ENCODE measurements around the gene SVOP. TPM values are rescaled to one million over a fixed set of nuclear protein-coding genes. Genes with fewer than 3 reads are reported as not detected.

SVOP gene
- total RNA-seq, 1 experiment from 2014 or later: 0.47 TPM

DNA sequence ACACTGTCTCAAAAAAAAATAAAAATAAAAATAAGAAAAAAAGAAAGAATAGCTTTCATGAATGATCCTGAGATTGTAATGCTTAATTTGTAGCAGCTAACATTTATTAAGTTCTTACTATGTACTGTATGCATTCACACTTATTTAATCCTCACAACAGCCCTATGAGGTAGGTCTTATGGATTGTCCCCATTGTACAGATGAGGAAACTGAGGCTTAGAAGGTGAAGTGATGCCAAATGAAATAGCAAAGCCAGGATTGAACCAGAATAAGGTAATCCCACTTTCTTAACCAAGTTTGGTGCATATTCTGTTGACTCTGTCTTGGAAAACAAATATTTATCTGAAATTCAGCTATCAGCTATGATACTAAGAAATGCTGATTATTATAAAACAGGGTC, 33.7 kb upstream of the SVOP start:
- Histone ChIP-seq H3K4me3 (replicated peaks in 1 of 2; ENCODE audit: low read depth in 1 of 2, low read length in 2 of 2) (no peak overlapping the region), H3K4me1 (ENCODE audit: control insufficient read depth in 1 of 2, insufficient read depth in 2 of 2, low read length in 2 of 2) (peaks cover 6 to 13% of the 10 kb centered on the region in 2 experiments; a peak in 2 of 4 replicates), H3K9me2 (ENCODE audit: insufficient read depth) (no peaks in the 10 kb centered on the region), H2AFZ (ENCODE audit: low read depth, low read length, poor library complexity, severe bottlenecking) (no peak overlapping the region), H3K27ac (ENCODE audit: low read depth, low read length) (no peak overlapping the region), H3K4me2 (ENCODE audit: low read length) (no peak overlapping the region), H3K36me3 (ENCODE audit: control insufficient read depth in 1 of 2, insufficient read depth in 2 of 2, low read length in 2 of 2) (no peaks in the 10 kb centered on the region), H3K79me2 (ENCODE audit: insufficient read depth, low read length) (no peaks in the 10 kb centered on the region), H3K9me3 (ENCODE audit: control insufficient read depth in 1 of 2, insufficient read depth in 1 of 2, low read depth in 1 of 2, low read length in 2 of 2) (no peaks in the 10 kb centered on the region), H4K20me1 (ENCODE audit: insufficient read depth) (no peaks in the 10 kb centered on the region), H3K9ac (ENCODE audit: low read length) (no peak overlapping the region), H3K27me3 (ENCODE audit: insufficient read depth, low read length) (no peaks in the 10 kb centered on the region)
- ATAC-seq: no peak
- intact Hi-C loops (cut with micrococcal nuclease): no loop called here
- TF ChIP-seq, protein P1, sequence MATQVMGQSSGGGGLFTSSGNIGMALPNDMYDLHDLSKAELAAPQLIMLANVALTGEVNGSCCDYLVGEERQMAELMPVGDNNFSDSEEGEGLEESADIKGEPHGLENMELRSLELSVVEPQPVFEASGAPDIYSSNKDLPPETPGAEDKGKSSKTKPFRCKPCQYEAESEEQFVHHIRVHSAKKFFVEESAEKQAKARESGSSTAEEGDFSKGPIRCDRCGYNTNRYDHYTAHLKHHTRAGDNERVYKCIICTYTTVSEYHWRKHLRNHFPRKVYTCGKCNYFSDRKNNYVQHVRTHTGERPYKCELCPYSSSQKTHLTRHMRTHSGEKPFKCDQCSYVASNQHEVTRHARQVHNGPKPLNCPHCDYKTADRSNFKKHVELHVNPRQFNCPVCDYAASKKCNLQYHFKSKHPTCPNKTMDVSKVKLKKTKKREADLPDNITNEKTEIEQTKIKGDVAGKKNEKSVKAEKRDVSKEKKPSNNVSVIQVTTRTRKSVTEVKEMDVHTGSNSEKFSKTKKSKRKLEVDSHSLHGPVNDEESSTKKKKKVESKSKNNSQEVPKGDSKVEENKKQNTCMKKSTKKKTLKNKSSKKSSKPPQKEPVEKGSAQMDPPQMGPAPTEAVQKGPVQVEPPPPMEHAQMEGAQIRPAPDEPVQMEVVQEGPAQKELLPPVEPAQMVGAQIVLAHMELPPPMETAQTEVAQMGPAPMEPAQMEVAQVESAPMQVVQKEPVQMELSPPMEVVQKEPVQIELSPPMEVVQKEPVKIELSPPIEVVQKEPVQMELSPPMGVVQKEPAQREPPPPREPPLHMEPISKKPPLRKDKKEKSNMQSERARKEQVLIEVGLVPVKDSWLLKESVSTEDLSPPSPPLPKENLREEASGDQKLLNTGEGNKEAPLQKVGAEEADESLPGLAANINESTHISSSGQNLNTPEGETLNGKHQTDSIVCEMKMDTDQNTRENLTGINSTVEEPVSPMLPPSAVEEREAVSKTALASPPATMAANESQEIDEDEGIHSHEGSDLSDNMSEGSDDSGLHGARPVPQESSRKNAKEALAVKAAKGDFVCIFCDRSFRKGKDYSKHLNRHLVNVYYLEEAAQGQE (IDR thresholded peaks at IDR 0.05; ENCODE audit: low read depth): no peak
- no peak for TF ChIP-seq RAD21 (IDR thresholded peaks at IDR 0.05; ENCODE audit: low read depth)
- TF ChIP-seq CBX3 (IDR thresholded peaks at IDR 0.05; ENCODE audit: low read depth): no peak
- TF ChIP-seq, protein P2, sequence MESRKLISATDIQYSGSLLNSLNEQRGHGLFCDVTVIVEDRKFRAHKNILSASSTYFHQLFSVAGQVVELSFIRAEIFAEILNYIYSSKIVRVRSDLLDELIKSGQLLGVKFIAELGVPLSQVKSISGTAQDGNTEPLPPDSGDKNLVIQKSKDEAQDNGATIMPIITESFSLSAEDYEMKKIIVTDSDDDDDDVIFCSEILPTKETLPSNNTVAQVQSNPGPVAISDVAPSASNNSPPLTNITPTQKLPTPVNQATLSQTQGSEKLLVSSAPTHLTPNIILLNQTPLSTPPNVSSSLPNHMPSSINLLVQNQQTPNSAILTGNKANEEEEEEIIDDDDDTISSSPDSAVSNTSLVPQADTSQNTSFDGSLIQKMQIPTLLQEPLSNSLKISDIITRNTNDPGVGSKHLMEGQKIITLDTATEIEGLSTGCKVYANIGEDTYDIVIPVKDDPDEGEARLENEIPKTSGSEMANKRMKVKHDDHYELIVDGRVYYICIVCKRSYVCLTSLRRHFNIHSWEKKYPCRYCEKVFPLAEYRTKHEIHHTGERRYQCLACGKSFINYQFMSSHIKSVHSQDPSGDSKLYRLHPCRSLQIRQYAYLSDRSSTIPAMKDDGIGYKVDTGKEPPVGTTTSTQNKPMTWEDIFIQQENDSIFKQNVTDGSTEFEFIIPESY (IDR thresholded peaks at IDR 0.05; ENCODE audit: extremely low read depth, insufficient replicate concordance, low read length): no peak
- no peak for TF ChIP-seq ELF1 (IDR thresholded peaks at IDR 0.05; ENCODE audit: borderline replicate concordance, low read depth)
- TF ChIP-seq TCF7L2 (IDR thresholded peaks at IDR 0.05; ENCODE audit: borderline replicate concordance, extremely low read depth, insufficient read depth, insufficient read length): no peak
- TF ChIP-seq JUND (IDR thresholded peaks at IDR 0.05): no peak
- TF ChIP-seq SP1 (IDR thresholded peaks at IDR 0.05; ENCODE audit: low read depth): no peak
- TF ChIP-seq FOSL1 (IDR thresholded peaks at IDR 0.05; ENCODE audit: low read depth): no peak
- no peak for TF ChIP-seq YY1 (IDR thresholded peaks at IDR 0.05; ENCODE audit: extremely low read depth, insufficient replicate concordance, low read depth, low read length)
- TF ChIP-seq, protein P3, sequence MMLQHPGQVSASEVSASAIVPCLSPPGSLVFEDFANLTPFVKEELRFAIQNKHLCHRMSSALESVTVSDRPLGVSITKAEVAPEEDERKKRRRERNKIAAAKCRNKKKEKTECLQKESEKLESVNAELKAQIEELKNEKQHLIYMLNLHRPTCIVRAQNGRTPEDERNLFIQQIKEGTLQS (IDR thresholded peaks at IDR 0.05): no peak
- TF ChIP-seq, protein P4, sequence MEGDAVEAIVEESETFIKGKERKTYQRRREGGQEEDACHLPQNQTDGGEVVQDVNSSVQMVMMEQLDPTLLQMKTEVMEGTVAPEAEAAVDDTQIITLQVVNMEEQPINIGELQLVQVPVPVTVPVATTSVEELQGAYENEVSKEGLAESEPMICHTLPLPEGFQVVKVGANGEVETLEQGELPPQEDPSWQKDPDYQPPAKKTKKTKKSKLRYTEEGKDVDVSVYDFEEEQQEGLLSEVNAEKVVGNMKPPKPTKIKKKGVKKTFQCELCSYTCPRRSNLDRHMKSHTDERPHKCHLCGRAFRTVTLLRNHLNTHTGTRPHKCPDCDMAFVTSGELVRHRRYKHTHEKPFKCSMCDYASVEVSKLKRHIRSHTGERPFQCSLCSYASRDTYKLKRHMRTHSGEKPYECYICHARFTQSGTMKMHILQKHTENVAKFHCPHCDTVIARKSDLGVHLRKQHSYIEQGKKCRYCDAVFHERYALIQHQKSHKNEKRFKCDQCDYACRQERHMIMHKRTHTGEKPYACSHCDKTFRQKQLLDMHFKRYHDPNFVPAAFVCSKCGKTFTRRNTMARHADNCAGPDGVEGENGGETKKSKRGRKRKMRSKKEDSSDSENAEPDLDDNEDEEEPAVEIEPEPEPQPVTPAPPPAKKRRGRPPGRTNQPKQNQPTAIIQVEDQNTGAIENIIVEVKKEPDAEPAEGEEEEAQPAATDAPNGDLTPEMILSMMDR (IDR thresholded peaks at IDR 0.05 in 2 of 3, conservative IDR thresholded peaks at IDR 0.05 in 1 of 3; ENCODE audit: borderline replicate concordance in 1 of 3, insufficient read depth in 1 of 3, low read depth in 2 of 3, low read length in 2 of 3): no peak
- no peak for TF ChIP-seq EZH2phosphoT487 (IDR thresholded peaks at IDR 0.05; ENCODE audit: borderline replicate concordance)
- TF ChIP-seq, protein P5, sequence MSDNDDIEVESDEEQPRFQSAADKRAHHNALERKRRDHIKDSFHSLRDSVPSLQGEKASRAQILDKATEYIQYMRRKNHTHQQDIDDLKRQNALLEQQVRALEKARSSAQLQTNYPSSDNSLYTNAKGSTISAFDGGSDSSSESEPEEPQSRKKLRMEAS (IDR thresholded peaks at IDR 0.05): no peak
- TF ChIP-seq ZFX (IDR thresholded peaks at IDR 0.05): no peak
- TF ChIP-seq CEBPB (IDR thresholded peaks at IDR 0.05; ENCODE audit: low read depth): no peak
- no peak for TF ChIP-seq ZNF274 (IDR thresholded peaks at IDR 0.05; ENCODE audit: low read depth, low read length)
- no peak for TF ChIP-seq EGR1 (IDR thresholded peaks at IDR 0.05; ENCODE audit: low read depth)
- TF ChIP-seq POLR2A (IDR thresholded peaks at IDR 0.05; ENCODE audit: borderline replicate concordance, extremely low read depth, insufficient read depth, insufficient read length): no peak
- TF ChIP-seq POLR2AphosphoS5 (IDR thresholded peaks at IDR 0.05; ENCODE audit: low read depth, low read length): no peak
- BruUV-seq (replicated peaks): no TSS peak
- DNase-seq (ENCODE audit: low read depth, low spot score): no peak
- ChIA-PET RAD21 (ENCODE audit: low non-redundant PET in 1 of 2, low total read pairs in 2 of 2, uncharacterized antibody in 2 of 2, unreplicated experiment in 2 of 2) (no interaction called here), CTCF (interaction anchor here (0.9 kb wide), 1 partner anchor 15 kb away, joined by 3 read pairs; no protein-coding TSS in a partner anchor), POLR2A (no interaction called here)

Data from HCT116 (cell line).